Head of caudate nucleus (tissue), 42 donors: Measurements from ENCODE around the gene FTO.

Experiments
- DNase-seq, 42 donors: peaks; one replicate each; pipeline versions ENCODE4 v3.0.0 to v3.0.0-alpha.2; 2020 to 2021; ENCODE audit warnings: mixed read lengths in 7 of 42
- intact Hi-C: fragments of 100-400 bp; cut with DNase I; formaldehyde crosslinking; loops from one replicate; pipeline ENCODE4 v1.15.0; 2022

FTO gene

DNA sequence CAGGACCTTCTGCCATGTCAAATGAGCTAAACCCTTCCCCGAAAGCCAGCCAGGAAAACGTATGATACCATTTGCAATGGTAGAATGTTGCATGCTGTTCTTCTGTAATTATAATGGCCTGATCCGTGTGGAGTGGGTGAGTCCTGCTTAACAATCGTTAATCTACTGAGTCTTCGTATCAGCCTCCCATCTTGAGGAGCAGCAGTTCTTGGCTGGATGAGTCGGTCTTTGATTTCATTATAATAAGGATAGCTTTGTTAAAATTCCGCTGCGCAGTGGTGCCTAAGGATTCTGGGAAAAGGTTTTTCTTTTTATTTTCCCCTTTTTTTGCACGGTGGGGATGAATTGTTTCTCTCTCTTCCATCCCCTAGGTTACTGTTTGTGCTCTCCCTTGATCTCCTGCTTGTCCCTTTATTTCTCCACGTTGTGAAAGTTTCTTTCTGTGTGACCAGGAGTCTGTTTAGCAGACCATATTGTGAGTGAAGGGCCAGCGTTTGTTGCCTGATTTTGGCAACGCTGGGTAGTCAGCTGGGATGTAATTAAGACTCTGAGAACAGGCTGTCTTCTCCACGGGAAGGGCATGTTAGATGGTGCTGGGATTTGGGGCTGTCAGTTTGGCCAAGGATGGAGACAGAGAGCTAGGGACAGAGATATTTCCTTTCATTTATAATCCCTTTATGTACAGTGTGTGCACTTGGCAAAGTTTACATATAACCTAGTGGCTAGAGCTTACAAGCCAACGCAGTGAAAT is 263.0 kb downstream of the FTO start:
- DNase-seq, result peak in 24 of 42 donors; percentile 5 to 59 (median 30)
- intact Hi-C loops, result no loop called here

DNA sequence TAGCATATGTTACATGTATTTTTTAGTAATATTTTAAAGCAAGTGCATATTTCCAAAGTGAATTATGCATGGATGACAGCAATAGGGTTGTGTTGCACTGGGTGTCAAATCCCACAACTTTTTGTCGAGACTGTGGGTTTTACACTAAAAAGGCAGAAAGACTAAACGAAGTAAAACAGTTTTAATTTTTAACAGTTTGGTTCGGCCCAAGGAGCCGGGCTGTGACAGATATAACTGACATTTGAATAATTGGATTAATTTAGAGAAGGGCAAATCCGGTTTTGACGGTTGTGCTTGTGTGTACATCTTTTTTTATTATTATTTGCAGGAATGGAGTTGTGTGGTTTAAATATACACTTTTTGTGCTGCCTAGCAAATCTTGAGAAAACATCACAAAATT is 263.6 kb downstream of the FTO start:
- no peak for DNase-seq

GRCh38 chr16:53968454-53968853 is 264.5 kb downstream of the FTO start:
- intact Hi-C loops, result no loop called here

More for the DNA sequence above, 263.6 kb downstream of the FTO start:
- intact Hi-C loops, result no loop called here

GRCh38 chr16:53968896-53969295 is 264.9 kb downstream of the FTO start:
- no peak for DNase-seq

More at GRCh38 chr16:53968454-53968853, 264.5 kb downstream of the FTO start:
- DNase-seq, result no peak

GRCh38 chr16:53971616-53972015 is 267.7 kb downstream of the FTO start:
- intact Hi-C loops, result no loop called here
- no peak for DNase-seq

More at GRCh38 chr16:53968896-53969295, 264.9 kb downstream of the FTO start:
- intact Hi-C loops, result no loop called here

GRCh38 chr16:53973021-53973420 is 269.1 kb downstream of the FTO start:
- intact Hi-C loops, result no loop called here
- DNase-seq, result no peak

DNA sequence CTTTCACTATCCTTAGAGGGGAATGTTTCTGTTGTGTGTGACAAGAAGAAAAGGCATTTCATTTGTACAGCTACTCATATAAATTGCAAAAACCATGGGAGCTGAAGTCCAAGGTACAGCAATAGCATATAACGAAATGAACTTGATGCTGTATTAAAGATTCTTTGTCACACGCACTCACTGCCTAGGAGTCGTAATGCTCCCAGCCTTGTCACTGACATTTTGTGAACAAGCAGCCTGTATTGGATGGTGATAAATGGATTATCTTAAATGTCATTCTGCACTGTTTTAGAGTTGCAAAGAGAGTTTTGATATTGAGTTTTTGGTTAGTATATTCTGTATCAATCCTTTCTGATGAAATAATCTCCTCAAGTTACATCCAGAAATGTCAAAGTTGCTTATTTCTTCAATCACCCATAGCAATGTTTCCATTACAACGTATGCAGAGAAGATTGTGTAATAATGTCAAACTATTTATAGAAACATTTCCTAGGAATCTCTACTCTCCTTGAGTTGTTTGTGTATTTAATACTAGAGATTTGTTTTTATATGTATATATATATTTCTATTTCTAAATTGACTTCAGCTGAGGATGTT is 270.6 kb downstream of the FTO start:
- DNase-seq, result no peak

DNA sequence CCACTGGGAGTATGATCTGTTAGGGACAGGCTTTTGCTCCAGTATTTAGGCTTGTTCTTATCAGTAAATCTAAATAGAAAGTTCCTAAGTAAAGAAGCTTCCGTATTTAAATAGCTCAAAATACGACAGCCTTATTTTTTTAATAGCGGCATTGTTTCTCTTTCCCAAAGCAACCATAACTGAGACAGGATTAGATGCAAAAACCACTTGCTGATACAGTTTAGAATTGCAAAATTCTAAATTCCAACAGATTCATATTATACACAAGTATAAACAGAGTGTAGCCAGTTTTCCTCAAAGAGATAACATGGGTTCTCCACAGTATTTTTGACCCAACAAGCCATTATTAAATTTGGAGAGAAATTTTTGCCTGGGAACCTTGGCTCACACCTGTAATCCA is 276.7 kb downstream of the FTO start:
- intact Hi-C loops, result no loop called here
- no peak for DNase-seq

More for the DNA sequence above, 270.6 kb downstream of the FTO start:
- intact Hi-C loops, result no loop called here

DNA sequence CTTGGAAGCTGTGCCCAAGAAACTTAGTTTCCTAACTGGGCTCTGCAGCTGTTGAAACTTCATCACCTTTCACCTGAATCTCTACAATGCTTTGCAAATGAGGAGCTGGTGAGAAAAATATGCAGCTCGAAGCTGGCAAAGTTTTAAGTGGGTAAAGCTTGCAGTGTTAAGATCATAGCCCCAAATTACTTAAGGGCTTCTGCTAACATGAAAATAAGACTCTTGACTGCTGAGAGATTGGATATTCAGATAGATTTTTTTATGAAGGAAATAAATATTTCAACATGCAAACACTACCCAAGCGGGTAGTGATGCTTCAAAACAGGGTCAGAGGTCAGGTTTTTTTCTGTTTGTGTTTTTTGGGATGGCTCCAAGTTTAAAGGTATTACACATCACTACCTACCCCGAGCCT is 278.7 kb downstream of the FTO start:
- DNase-seq, result no peak
- intact Hi-C loops, result no loop called here

- no peak for DNase-seq
- intact Hi-C loops, result no loop called here
Measured at GRCh38 chr16:53984936-53985335, 281.0 kb downstream of the FTO start.

DNA sequence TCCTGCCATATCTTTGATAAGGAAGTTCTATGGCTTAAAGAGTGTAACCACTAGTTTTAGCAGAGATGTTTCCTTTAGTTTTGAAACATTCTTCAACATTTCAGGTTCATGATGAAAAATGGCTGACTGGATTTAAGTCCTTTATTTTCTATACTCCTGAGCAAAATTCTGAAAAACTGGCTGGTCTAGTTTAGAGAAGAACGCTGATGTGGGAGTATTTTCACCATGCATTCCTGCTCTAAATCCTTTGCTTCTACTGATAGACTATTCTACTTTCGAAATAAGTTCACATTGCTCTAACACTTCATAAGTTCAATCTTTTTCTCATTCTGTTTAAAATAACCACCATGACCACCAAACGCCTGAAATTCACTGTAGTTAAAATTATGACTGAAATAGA is 281.9 kb downstream of the FTO start:
- intact Hi-C loops, result no loop called here
- no peak for DNase-seq

DNA sequence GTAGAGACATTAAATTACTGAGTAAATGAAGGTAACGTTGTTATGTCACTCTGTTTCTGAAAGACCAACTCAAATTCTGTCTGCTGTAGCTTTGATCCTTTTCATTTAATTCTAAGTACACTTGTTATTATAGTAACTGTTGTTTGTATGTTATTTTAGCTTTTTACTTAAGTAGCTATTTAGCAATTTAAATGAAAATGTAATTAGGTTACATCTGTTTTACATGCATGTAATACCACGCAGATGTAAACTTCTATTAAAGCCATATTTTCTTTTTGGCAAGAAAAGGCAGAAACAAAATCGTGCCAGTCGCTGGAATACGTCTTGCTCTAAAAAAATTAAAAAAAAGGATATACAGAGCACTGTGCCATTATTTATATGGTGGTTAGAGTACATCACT is 282.8 kb downstream of the FTO start:
- intact Hi-C loops, result no loop called here

DNA sequence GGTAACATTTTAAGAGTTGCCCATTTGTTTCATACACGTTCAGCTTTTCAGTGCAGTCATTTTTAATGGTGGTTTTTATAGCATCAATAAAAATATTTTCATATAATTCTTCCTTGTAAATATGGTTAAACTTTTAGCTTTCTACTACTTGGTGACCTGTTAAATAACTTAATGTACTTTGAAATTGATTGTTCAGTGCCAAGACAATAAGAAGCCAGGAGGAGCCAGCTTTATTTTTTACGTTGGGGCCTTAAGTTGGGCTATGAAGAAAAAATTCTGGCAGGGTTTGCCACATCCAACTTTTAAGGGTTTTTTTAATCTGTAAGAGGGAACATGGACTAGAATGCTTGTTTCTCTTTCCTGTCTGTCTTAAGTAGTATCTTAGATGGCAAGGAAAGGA is 284.2 kb downstream of the FTO start:
- no peak for DNase-seq
- intact Hi-C loops, result no loop called here

More for the DNA sequence above, 282.8 kb downstream of the FTO start:
- DNase-seq, result no peak

DNA sequence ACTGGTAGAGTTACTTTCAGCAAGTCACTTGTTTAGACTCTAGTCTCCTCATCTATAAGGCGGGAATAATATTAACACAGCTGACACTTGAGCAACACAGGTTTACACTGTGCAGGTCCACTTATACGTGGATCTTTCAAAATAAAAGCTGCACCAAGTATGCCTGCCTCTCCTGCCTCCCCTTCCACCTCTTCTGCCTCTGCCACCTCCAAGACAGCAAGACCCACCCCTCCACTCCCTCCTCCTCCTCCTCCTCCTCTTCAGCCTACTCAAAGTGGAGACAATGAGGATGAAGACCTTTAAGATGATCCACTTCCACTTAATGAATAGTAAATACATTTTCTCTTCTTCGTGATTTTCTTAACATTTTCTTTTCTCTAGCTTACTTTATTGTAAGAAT is 285.6 kb downstream of the FTO start:
- intact Hi-C loops, result no loop called here
- DNase-seq, result no peak

DNA sequence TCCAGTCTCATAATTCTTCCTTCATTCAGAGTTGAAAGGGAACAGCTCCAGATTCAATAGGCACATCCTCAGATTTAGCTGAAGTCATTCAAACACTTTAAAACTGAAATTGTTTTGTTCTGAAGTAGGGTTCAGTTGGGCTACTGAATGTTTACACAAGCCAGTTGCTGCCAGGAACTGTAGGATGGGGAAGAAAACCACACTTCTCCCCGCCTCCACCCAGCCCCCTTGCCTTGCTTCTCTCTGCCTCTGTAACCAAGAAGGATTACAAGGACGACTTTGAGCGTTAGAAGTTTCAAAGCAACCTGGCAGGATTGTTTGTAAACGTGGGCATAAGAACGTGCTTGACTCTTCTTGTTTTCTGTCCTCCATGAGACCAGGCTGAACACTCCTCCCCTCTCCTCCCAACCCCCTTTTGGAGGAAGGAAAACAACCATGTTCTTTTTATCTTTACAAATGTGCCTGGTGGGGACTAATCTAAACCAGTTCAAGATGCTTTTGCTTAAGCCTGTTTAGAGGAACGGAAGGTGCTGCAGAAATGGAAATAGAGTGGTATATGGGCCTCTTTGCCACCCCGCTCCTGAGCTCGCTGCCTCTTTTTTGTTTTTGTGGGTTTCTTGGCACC is 287.9 kb downstream of the FTO start:
- no peak for DNase-seq
- intact Hi-C loops, result no loop called here

DNA sequence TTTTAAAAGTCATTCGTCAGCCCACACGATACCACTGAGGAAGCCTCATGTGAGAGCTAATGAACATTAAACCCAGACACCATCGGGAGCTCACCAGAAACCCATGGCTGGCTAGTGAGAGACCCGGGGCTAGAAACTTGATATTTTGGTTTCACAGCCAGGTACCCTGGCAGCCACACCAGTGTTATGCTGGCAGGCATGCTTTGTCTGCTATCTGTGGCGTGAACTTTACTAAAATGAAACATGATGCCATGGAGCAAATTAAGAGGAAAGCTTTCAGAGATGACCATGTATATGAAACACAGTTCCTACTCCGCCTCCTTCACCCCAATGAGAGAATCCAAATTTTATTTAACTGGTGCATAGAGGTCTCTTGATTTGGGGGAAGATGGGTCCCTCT is 291.4 kb downstream of the FTO start:
- intact Hi-C loops, result no loop called here
- no peak for DNase-seq

GRCh38 chr16:53996961-53997360 is 293.0 kb downstream of the FTO start:
- intact Hi-C loops, result no loop called here
- no peak for DNase-seq

- no peak for DNase-seq
- intact Hi-C loops, result no loop called here
Measured at GRCh38 chr16:53998024-53998810, 294.3 kb downstream of the FTO start.

- DNase-seq, result no peak
- intact Hi-C loops, result no loop called here
Measured at GRCh38 chr16:53998966-53999522, 295.1 kb downstream of the FTO start.
